Activated CD8-positive, alpha-beta T cell treated with anti-CD3 and anti-CD28 coated beads for 36 hours (primary cell): ENCODE measurements around the gene C11orf98. TPM values are rescaled to one million over a fixed set of nuclear protein-coding genes. Genes with fewer than 3 reads are reported as not detected.
"Not testable (repeated sequence)": the region's sequence is repeated elsewhere in the genome, so short reads cannot be mapped to it uniquely, and the experiment has no call there.

Experiments used
- ATAC-seq: fragments of 200-7000 bp; cut with Tn5 transposase; one replicate; pipeline ENCODE4 v1.10.0; 2021; ENCODE audit warnings: mild to moderate bottlenecking, moderate library complexity
- CTCF ChIA-PET: fragments of 350-600 bp; sonication (Branson Sonifier 250); formaldehyde crosslinking; loops from one replicate; lab custom pipeline; 2021; ENCODE audit warnings: antibody characterized with exemption; lab: Charles Lee
- POLR2A ChIA-PET: fragments of 350-600 bp; sonication (Branson Sonifier 250); formaldehyde crosslinking; loops from one replicate; lab custom pipeline; 2021; ENCODE audit warnings: antibody characterized with exemption; lab: Charles Lee
- DNase-seq: peaks from one replicate; pipeline ENCODE4 v3.0.0-alpha.2; 2020
- H3K27ac Mint-ChIP-seq: one replicate; pipeline ENCODE4 v1.8.0; 2021; ENCODE audit warnings: mild to moderate bottlenecking, mixed read lengths
- H3K27me3 Mint-ChIP-seq: one replicate; pipeline ENCODE4 v1.8.0; 2021; ENCODE audit warnings: mixed read lengths
- H3K36me3 Mint-ChIP-seq: one replicate; pipeline ENCODE4 v1.8.0; 2021; ENCODE audit warnings: low read depth, mixed read lengths
- H3K4me1 Mint-ChIP-seq: one replicate; pipeline ENCODE4 v1.8.0; 2021; ENCODE audit warnings: low read depth, mixed read lengths
- H3K4me3 Mint-ChIP-seq: one replicate; pipeline ENCODE4 v1.8.0; 2021; ENCODE audit warnings: mild to moderate bottlenecking, moderate library complexity, mixed read lengths
- H3K9me3 Mint-ChIP-seq: one replicate; pipeline ENCODE4 v1.8.0; 2021; ENCODE audit warnings: mixed read lengths
- intact Hi-C: fragments of 100-400 bp; cut with micrococcal nuclease; formaldehyde crosslinking; loops from one replicate; pipeline ENCODE4 v1.10.0; 2022
- total RNA-seq, 2 experiments: library from RNA; stranded (reverse); gene quantifications; one replicate each; pipeline ENCODE4 v1.2.3, GENCODE V29; 2021
- TF ChIP-seq, protein P1 (sequence below): fragments of 200-600 bp; IDR thresholded peaks from one replicate; pipeline ENCODE4 v1.8.0; 2022; ENCODE audit warnings: antibody characterized with exemption, mild to moderate bottlenecking

The C11orf98 gene
- total RNA-seq, 2 experiments from 2014 or later = 108 TPM

DNA sequence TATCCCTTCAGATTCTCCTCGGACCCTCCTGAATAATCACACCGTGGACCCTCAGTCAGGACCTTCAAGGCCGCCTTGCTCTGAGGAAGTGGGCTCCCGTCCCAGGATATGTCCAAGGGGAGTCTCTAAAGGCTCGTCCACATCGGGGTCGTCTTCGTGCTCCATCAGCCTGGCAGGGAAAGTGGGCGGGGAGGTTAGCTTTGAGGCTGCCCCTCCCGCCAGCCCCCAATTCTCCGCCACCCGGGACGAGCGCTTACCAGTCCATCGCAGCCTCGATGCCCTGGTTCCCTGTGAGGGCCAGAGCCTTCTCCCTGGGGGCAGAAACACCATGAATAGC, 13.4 kb upstream of the C11orf98 start:
- no peak for ATAC-seq
- peaks cover 29% of the 10 kb centered on the region for H3K4me1 Mint-ChIP-seq

DNA sequence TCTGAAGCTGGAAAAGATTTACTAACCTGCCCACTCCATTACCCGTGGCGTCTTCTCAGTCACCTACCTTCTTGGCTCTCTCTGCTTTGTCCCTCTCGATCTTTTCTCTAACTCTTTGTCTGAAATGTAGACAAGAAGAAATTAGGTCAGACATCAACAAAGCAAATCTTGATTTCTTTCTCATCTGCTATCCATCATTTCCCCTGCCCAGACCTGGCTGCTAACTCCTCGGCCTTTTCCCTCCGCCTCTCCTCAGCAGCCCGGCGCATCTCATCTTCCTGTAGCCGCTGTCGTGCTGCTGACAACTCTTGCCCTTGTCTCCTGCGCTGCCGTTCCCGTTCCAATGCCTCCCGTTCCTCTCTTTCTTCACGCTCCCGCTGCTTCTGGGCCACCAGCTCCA, 12.7 kb upstream of the C11orf98 start:
- ChIA-PET POLR2A (interaction anchor here (0.9 to 21.7 kb wide), 4 partner anchors 12 to 86 kb away, joined by 3 to 263 read pairs (median 40); partner anchors contain the start of genes C11orf98, CSKMT, GANAB and TUT1), CTCF (interaction anchor here (1.0 to 1.6 kb wide), 3 partner anchors 10 to 86 kb away, joined by 4 to 6 read pairs (median 6); partner anchors contain the start of genes C11orf98, CSKMT and TUT1)
- ATAC-seq = no peak
- peak overlapping the region; percentile 86 for H3K4me3 Mint-ChIP-seq
- H3K27me3 Mint-ChIP-seq = no peaks in the 10 kb centered on the region
- DNase-seq = no peak
- H3K36me3 Mint-ChIP-seq = peaks cover 37% of the 10 kb centered on the region
- H3K27ac Mint-ChIP-seq = peak overlapping the region; percentile 93
- H3K9me3 Mint-ChIP-seq = no peaks in the 10 kb centered on the region
- peaks cover 36% of the 10 kb centered on the region for H3K4me1 Mint-ChIP-seq
- TF ChIP-seq, protein P1, sequence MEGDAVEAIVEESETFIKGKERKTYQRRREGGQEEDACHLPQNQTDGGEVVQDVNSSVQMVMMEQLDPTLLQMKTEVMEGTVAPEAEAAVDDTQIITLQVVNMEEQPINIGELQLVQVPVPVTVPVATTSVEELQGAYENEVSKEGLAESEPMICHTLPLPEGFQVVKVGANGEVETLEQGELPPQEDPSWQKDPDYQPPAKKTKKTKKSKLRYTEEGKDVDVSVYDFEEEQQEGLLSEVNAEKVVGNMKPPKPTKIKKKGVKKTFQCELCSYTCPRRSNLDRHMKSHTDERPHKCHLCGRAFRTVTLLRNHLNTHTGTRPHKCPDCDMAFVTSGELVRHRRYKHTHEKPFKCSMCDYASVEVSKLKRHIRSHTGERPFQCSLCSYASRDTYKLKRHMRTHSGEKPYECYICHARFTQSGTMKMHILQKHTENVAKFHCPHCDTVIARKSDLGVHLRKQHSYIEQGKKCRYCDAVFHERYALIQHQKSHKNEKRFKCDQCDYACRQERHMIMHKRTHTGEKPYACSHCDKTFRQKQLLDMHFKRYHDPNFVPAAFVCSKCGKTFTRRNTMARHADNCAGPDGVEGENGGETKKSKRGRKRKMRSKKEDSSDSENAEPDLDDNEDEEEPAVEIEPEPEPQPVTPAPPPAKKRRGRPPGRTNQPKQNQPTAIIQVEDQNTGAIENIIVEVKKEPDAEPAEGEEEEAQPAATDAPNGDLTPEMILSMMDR = no peak
- intact Hi-C loops = no loop called here

More for the DNA sequence above, 13.4 kb upstream of the C11orf98 start:
- H3K27ac Mint-ChIP-seq = peak overlapping the region; percentile 93
- no peaks in the 10 kb centered on the region for H3K27me3 Mint-ChIP-seq
- TF ChIP-seq, protein P1 = no peak
- intact Hi-C loops = no loop called here
- POLR2A ChIA-PET = interaction anchor here (0.6 to 21.7 kb wide), 7 partner anchors 7 to 87 kb away, joined by 3 to 263 read pairs (median 15); partner anchors contain the start of genes C11orf98, CSKMT, GANAB and LBHD1
- H3K9me3 Mint-ChIP-seq = no peaks in the 10 kb centered on the region
- H3K4me3 Mint-ChIP-seq = peak overlapping the region; percentile 86
- CTCF ChIA-PET = interaction anchor here (1.2 to 6.5 kb wide), 3 partner anchors 13 to 87 kb away, joined by 4 to 79 read pairs (median 6); partner anchors contain the start of genes C11orf98, CSKMT, LRRN4CL and TUT1
- H3K36me3 Mint-ChIP-seq = peaks cover 30% of the 10 kb centered on the region
- no peak for DNase-seq

DNA sequence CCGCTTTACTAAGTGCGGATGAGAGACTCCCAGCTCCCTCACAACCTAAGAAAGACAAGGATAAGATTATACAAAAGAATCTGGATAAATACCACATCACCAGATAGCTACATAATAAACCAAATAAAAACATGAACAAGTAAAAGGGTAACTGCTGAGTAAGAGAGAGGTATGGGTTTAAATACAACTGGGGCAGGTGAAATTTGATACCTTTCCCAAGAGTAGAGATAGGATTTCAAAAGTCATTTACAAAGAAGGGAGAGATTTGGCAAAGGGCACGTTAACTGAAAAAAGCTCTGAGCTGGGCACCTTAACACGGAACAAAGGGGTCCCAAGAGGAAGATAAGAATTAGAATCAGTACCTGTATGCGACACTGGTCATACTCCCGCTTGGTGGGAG, 12.1 kb upstream of the C11orf98 start:
- TF ChIP-seq, protein P1 = no peak
- DNase-seq (no peak), ATAC-seq (no peak)
- peaks cover 38% of the 10 kb centered on the region for H3K4me1 Mint-ChIP-seq
- POLR2A ChIA-PET = interaction anchor here (0.9 to 21.7 kb wide), 5 partner anchors 11 to 86 kb away, joined by 3 to 263 read pairs (median 14); partner anchors contain the start of genes C11orf98, CSKMT, GANAB and TUT1
- H3K4me3 Mint-ChIP-seq = peak overlapping the region; percentile 39
- peaks cover 39% of the 10 kb centered on the region for H3K36me3 Mint-ChIP-seq
- intact Hi-C loops = no loop called here
- H3K27me3 Mint-ChIP-seq = no peaks in the 10 kb centered on the region
- H3K27ac Mint-ChIP-seq = peak overlapping the region; percentile 51
- CTCF ChIA-PET = interaction anchor here (1.0 to 1.6 kb wide), 3 partner anchors 11 to 86 kb away, joined by 4 to 6 read pairs (median 6); partner anchors contain the start of genes C11orf98, CSKMT and TUT1
- no peaks in the 10 kb centered on the region for H3K9me3 Mint-ChIP-seq

DNA sequence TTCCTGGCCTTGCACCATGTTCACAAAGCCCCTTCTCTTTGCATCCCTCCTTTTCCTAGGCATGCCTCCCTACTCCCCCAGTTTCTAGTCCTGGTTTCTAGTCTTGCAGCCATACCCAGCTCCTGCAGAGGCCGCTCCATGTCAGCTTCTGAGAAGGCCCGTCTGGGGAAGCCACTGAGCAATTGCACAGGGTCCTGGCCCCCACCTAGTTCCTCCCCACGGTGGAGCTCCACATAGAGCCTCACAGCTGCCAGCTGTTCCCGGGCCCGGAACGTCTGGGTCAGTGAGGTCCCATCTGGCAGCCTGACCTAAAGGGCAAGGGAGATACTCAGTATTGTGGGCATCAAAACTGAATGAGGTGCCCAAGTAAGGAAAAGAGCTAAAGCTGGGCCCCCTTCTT, 11.7 kb upstream of the C11orf98 start:
- ChIA-PET POLR2A (interaction anchor here (0.9 to 21.7 kb wide), 6 partner anchors 11 to 180 kb away, joined by 3 to 263 read pairs (median 9); partner anchors contain the start of genes C11orf98, CSKMT, GANAB and TUT1), CTCF (interaction anchor here (0.7 to 1.6 kb wide), 5 partner anchors 11 to 85 kb away, joined by 3 to 6 read pairs (median 4); partner anchors contain the start of genes C11orf98, CSKMT and TUT1)
- ATAC-seq (no peak), DNase-seq (no peak)
- intact Hi-C loops = no loop called here
- peaks cover 38% of the 10 kb centered on the region for H3K4me1 Mint-ChIP-seq
- no peaks in the 10 kb centered on the region for H3K27me3 Mint-ChIP-seq
- H3K36me3 Mint-ChIP-seq = peaks cover 41% of the 10 kb centered on the region
- TF ChIP-seq, protein P1 = no peak
- no peaks in the 10 kb centered on the region for H3K9me3 Mint-ChIP-seq
- no peak overlapping the region for H3K27ac Mint-ChIP-seq
- peak overlapping the region; percentile 39 for H3K4me3 Mint-ChIP-seq

DNA sequence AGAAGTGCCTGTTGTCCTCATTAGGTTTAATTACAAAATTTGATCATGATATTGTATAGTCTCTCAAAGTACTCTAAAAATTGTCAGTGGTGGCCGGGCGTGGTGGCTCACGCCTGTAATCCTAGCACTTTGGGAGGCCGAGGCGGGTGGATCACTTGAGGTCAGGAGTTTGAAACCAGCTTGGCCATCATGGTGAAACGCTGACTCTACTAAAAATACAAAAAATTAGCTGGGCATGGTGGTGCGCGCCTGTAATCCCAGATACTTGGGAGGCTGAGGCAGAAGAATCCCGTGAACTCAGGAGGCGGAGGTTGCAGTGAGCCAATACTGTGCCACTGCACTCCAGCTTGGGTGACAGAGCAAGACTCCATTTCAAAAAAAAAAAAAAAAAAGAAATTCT, 10.4 kb upstream of the C11orf98 start:
- ChIA-PET POLR2A (interaction anchor here (1.0 to 21.7 kb wide), 5 partner anchors 9 to 181 kb away, joined by 3 to 263 read pairs (median 48); partner anchors contain the start of genes C11orf98, CSKMT, GANAB and TUT1), CTCF (interaction anchor here (1.2 to 1.6 kb wide), 2 partner anchors 19 to 30 kb away, joined by 3 to 4 read pairs; no protein-coding TSS in a partner anchor)
- DNase-seq, ATAC-seq, H3K4me3 Mint-ChIP-seq, intact Hi-C loops, H3K9me3 Mint-ChIP-seq, H3K27me3 Mint-ChIP-seq: not testable (repeated sequence)
- peaks cover 52% of the 10 kb centered on the region for H3K36me3 Mint-ChIP-seq
- peak overlapping the region; percentile 38 for H3K27ac Mint-ChIP-seq
- peaks cover 35% of the 10 kb centered on the region for H3K4me1 Mint-ChIP-seq
